GM18861 (cell line): ENCODE measurements around the gene EOMES.
A peak's percentile ranks its signal among the peaks of the same experiment; 100 is the strongest.

Experiments used
- ATAC-seq: cut with Tn5 transposase; IDR thresholded peaks from one replicate; pipeline ENCODE4 v1.9.1; 2021; ENCODE audit not compliant: unreplicated experiment

Gene EOMES

DNA sequence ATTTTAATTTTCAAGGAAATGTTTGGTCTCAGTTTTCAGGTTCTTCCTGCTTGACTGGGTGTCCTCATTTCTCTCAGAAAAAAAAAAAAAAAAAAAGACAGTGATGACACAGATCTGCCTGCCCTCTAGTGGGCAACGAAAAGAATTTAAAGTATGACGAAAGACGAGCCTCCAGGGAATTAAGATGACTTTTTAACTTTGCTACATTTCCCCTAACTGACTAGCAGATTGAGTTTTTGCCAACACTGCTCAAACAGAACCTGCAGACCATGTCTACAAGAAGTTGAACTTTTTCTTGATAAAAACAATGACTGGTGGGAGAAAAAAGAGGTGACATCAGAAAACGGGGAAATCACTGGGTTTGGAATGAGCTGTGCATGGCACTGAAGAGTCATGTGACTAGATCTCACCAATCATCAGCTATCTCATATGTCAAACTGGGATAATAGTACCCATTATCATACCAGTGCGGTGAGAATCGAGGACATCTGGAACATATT, 40.8 kb downstream of the EOMES start:
- ATAC-seq: peak; percentile 69

DNA sequence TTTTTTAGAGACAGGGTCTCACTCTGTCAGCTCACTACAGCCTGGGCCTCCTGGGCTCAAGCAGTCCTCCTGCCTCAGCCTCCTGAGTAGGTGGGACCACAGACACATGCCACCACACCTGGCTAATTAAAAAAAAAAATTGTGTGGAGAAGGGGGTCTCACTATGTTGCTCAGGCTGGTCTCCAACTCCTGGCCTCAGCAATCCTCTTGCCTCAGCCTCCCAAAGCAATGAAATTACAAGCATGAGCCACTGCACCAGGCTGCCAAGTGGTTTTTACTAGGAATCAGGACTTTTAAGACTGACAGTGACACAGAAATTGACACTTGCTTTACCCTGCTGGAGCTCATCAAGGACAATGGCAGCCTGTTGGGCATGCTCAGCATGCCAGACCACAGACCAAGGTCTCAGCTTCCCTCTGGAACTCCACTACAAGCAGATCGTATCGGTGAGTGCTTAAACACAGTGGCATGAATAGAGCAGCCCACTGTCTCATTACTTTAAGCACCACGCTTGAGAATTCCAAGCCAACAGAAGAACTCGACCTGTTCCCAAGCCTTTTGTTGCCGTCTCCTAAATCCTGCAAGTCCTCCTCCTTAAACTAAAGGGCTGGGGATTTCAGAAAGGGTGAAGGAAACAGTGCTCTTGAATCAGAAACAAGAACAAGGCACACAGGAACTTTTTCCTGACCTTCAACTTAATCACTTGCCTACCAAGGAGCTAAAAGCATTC, 41.4 kb downstream of the EOMES start:
- ATAC-seq: no peak

DNA sequence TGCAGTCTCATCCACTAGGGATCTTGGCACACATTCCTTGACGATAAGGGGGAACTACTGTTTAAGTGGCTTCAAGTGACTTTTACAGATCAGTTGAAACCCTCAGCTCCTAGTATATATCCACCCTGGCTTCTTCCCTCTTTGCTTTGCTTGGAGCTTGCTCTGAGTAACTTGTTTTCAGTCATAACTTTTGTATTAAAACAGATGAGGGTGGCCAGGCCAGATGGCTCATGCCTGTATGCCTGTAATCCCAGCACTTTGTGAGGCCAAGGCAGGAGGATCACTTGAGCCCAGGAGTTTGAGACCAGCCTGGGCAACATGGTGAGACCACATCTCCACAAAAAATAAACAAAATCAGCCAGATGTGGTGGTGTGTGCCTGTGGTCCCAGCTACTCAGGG, 42.4 kb downstream of the EOMES start:
- ATAC-seq: no peak

DNA sequence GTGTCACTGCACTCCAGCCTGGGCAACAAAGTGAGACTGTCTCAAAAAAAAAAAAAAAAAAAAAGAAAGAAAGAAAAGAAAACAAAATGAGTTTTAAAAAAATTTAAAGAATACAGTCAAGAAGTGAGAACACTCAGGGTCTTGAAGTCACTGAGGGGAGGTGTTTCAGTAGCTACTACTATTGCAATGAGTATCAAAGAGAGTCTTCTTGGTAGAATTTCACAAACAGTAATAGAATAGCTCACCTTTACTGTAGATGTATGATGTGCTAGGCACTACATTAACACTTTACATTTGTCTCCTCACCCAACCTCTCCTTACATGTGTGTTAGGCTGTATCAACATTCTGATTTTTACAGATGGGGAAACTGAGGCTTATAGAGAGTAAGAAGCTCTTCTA, 43.9 kb downstream of the EOMES start:
- ATAC-seq: no peak

DNA sequence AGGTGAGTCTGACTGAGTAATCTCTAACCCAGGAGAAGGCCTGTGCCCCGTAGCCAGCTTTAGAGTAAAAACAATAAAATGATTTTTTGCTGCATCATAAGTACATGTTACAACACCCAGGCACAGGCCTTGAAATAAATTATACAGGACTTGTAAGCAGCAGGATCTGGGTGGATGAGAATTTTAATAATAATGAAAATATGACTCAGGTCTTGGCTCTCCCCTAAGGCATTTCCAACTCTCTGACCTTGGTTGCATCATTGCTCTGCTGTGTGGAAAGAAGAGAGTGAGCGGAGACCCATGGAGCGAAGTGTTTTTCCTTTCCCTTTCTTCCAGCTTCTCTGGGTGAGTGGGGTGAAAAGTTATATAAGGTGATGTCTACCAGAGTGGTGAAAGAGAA, 44.6 kb downstream of the EOMES start:
- ATAC-seq: no peak

DNA sequence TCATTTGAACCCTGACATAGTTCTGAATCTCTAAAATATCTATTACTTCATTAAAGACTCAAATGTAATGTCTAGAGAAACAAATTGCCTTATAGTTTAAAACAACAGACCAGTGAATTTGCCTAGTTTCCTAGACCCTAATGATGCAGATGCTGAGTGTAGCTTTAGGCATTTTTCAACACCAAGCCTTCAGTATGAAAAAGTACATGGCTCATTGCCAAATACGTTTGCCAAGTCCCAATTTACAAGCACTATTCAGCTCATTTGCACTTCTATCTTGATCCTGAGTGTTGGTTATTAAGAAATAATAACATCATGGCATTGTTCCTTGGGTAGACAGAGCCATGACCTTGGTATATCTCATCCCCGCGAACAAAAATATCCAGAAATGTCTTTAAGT, 46.8 kb downstream of the EOMES start:
- ATAC-seq: no peak

DNA sequence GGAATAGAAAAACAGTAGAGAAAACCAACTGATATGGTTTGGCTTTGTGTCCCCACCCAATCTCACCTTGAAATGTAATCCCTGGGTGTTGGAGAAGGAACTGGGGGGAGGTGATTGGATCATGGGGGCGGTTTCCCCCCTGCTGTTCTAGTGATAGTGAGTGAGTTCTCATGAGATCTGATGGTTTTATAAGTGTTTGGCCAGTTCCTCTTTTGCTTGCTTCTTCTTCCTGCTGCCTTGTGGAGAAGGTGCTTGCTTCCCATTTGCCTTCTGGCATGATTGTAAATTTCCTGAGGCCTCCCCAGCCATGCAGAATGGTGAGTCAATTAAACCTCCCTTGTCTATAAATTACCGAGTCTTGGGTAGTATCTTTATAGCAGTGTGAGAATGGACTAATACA, 48.4 kb downstream of the EOMES start:
- ATAC-seq: no peak

DNA sequence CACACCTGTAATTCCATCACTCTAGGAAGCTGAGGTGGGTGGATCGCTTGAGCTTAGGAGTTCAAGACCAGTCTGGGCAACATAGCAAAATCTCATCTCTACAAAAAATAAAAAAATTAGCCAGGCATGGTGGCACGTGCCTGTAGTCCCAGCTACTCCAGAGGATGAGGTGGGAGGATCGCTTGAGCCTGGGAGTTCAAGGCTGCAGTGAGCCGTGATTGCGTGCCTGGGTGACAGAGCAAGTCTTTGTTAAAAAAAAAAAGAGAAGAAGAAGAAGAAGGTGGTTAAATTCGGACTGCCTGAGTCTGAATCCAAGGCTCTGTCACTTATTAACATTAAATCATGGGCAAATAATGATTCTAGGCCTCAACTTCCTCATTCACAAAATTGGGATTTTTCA, 51.0 kb downstream of the EOMES start:
- no peak for ATAC-seq

DNA sequence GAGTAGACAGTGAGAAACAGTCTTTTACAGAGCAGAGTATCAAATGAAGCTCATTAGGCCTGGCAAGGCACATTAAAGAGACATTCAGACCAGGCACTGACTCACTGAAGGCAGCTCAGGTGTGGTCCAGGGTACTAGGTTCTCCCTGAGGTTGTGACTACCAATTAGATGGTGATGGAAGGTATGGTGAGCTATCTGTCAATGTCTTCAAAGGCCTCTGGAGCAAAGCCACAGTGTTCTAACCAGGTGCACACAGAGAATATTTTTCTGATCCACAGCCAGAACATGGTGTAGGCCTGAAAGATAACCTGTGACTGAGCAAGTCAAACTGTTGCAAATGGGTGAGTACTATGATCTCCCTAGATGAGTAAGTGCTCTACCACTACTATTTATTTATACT, 51.5 kb downstream of the EOMES start:
- ATAC-seq: no peak

DNA sequence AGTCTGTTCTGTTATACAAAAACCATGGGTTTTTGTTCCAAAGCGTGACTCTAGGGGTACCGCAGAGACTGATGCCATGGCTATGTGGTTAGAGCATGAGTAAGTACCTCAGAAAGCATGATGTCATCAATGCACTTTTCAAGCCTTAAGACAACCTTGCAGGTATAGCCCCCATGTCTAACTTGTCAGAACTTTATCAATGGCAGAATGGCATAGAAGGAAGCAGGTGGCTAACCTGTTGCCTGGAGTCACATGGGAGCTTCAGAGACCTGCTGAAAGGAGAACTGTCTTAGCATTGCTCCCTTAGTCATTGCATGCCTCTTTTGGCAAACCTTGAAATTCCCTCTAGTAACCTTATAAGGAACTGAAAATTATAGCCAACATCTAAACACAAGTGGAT, 52.5 kb downstream of the EOMES start:
- ATAC-seq: peak; percentile 59

DNA sequence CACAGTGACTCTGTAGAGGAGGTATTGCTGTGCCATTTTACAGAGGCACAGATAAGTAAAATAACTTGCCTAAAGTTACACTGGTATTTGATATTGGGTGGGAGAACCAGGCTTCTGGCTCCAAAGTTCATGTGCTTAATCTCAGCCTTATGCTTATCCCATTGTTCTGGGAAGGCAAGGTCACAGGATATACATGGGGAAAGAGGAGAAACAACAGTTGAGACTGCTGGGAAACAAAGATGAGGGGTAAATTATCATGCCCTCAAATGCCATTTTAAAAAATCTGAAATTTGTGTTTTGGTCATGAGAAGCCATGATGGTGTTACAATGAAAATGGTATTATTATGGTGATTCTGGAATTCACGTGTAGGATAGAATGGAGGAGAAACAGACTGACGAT, 54.4 kb downstream of the EOMES start:
- no peak for ATAC-seq

DNA sequence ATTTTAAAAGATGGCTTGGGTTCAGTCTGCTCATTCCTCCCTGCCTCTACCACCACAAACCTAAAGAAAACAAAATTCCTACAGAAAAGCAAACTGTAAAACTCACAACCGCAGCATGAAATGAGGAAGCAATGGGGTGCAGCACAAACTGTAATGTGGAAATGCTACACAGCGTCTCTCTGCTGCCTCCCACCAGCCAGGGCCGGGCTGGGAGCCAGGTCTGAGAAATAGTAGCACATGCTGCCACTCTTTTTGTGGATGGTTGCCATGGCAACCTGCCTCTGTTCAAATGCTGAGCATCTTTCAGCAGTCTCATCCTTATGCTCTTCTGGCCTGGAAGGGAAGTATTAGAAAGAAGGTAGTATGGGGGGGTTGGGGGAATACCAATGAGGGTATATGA, 55.4 kb downstream of the EOMES start:
- no peak for ATAC-seq

DNA sequence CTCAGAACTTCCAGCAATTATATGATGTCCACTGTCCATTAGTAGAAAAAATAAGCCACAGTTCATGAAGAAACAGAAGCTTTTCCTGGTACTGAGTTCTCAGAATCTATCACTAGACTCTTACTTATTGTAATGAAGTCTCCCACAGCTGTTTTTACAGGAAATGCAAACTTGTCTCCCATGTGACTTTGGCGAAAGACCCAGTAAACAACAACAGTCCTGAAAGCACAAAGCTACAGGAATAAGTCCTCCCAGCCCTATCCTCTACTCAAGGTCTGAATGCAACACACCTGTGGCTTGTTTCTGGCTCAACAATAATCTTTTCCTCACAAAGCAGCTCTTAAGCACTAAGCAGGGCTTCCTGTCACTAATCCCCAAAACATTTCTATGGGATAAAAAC, 55.9 kb downstream of the EOMES start:
- no peak for ATAC-seq
